GM12874 (cell line): ENCODE data around the gene TMED1.

Source experiments
- TF ChIP-seq, protein P1 (sequence below): IDR thresholded peaks from 2 replicates; pipeline ENCODE4 v1.5.1; 2011; ENCODE audit warnings: low read depth, mild to moderate bottlenecking, control low read depth, low read length, moderate library complexity; ENCODE audit not compliant: insufficient read depth

The TMED1 gene

DNA sequence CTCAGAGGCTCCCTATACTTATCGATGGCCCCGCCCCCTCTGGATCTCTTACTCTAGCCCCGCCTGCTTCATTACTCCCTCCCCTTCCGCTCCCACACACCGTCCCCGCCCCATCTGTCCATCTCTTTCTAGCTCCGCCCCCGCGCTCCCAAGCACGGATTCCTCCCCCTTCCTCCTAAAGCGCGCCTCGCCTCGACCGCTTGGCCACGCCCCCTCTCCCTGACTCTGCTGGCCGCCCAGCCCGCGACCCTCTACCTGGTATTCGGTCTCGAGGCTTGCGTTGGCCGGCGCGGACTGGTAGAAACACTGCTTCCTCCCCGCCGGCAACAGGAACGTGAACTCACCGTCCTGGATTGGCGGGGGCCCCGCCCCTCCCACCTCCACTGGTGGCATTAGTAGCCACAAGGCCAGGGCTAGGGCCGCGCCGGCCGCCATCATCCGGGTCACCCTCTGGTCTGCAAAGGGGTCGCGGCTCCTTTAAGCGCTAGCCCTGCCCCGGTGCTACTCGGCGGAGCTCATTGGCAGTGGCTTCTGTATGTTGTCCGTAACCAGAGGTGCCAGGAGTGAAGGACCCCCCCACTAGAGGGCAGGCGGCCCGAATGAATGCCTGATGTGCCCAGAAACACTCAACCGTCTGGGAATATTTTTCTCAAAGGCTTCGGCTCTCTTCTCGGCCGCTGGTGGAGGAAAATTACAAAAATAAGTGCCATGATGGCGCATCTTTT, at the start of gene TMED1:
Gene TMED1 (minus strand): TSS at position 459 of the 725 bp plus-strand sequence. CDS start 21 bp downstream, at position 438.
- TF ChIP-seq, protein P1, sequence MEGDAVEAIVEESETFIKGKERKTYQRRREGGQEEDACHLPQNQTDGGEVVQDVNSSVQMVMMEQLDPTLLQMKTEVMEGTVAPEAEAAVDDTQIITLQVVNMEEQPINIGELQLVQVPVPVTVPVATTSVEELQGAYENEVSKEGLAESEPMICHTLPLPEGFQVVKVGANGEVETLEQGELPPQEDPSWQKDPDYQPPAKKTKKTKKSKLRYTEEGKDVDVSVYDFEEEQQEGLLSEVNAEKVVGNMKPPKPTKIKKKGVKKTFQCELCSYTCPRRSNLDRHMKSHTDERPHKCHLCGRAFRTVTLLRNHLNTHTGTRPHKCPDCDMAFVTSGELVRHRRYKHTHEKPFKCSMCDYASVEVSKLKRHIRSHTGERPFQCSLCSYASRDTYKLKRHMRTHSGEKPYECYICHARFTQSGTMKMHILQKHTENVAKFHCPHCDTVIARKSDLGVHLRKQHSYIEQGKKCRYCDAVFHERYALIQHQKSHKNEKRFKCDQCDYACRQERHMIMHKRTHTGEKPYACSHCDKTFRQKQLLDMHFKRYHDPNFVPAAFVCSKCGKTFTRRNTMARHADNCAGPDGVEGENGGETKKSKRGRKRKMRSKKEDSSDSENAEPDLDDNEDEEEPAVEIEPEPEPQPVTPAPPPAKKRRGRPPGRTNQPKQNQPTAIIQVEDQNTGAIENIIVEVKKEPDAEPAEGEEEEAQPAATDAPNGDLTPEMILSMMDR, result 0 out of 2 replicates have a peak, but pooled peaks have one; percentile 2

- TF ChIP-seq, protein P1, result no peak
These were observed 49.5 kb upstream of the TMED1 start for GRCh38 chr19:10885201-10886169.

DNA sequence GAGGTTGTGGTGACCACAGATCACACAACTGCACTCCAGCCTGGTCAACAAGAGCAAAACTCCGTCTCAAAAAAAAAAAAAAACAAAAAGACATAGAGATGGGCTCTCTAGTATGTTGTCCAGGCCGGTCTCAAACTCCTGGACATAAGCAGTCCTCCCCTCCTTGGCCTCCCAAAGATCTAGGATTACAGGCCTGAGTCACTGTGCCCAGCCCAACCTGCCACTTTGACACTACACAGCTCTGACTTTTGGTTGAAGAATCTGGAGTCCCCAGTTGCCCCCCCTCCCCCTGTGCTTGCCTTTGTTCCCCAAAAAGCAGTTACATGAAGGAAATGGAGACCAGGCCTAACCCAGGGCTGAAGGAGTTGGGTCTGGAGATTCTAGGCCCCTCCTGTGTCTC, 48.3 kb upstream of the TMED1 start:
- TF ChIP-seq, protein P1, result no peak

DNA sequence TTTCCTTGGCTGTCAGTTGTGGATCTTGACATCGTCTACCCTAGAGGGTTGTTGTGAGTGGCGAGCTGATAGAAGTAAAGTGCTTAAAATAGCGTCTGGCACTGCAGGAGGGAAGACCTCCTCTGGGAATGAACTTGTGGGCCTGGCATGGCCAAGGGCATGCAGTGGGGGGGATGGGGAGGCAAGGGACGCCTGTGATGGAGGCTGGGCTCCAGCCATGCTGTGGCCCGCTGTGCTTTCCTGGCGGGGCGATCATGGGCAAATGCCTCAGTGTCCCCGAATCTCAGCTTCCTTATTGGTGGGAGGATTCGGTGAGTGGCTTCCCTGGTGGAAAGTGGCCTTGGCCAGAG, 46.1 kb upstream of the TMED1 start:
- TF ChIP-seq, protein P1, result no peak

DNA sequence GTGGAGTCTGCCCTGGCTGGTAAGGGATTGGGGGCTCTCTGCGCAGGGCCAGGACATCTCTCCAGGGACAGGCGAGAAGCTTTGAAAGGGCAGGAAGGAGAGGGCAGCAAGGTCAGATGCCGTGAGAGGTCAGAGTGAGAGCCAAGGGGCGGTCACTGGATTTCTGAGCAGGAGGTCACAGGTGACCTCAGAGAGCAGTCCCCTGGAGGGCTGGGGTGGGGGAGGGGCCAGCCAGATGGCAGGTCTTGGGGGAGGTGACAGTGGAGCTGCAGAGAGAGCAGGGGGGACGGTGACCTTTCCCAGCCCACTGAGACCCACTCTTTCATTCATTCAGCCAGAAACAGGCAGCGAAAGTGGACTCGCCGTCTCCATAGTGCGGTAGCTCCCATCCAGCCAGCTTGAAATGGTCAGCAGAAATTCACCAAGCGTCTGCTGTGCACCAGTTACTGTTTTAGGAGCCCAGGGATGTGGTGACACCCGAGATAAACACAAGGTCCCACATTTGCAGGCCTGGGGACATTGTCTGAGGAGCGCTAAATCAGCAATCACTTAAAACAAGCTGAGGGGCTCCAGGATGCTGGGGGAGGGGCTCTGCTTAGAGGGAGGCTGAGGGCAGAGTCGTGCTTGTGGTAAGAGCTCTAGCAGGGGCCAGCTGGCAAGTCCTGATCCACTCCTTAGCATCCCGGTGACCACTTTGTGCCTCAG, 45.5 kb upstream of the TMED1 start:
- TF ChIP-seq, protein P1, result no peak

GRCh38 chr19:10878253-10878652, 42.2 kb upstream of the TMED1 start:
- TF ChIP-seq, protein P1, result no peak
